ENCODE results near the gene AK1.

DNA sequence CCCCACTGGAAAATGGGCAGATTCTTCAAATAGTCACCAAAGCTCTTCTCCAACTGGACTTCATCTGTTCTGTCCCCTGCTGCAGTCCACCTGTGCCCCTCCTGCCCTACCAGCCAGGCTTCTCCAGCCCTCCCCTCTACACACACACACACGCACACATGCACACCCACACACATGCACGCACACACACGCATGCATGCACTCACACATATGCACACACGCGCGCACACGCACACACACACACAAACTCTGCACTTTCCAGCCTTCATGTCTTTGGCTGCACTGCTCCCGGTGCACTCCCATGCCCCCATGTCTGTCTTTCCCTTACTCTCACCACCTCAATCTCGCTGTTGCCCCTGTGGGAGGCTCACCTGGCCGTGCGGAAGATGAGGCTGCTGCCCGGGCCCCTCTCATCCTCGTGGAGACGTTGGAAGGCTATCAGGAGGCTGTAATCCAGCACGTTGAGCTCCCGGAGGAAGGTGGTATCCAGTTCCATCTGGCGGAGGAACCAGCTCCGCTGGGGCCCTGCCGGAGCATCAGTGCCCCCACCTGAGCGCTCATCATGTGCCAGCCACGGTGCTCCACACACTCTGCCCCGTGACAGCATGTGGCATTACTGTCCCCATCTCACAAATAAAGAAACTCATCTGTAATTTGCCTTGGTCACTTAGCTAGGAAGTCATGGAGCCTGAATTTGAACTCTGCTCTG lies 47.4 kb upstream of the AK1 start:
- TF ChIP-seq, protein P1, sequence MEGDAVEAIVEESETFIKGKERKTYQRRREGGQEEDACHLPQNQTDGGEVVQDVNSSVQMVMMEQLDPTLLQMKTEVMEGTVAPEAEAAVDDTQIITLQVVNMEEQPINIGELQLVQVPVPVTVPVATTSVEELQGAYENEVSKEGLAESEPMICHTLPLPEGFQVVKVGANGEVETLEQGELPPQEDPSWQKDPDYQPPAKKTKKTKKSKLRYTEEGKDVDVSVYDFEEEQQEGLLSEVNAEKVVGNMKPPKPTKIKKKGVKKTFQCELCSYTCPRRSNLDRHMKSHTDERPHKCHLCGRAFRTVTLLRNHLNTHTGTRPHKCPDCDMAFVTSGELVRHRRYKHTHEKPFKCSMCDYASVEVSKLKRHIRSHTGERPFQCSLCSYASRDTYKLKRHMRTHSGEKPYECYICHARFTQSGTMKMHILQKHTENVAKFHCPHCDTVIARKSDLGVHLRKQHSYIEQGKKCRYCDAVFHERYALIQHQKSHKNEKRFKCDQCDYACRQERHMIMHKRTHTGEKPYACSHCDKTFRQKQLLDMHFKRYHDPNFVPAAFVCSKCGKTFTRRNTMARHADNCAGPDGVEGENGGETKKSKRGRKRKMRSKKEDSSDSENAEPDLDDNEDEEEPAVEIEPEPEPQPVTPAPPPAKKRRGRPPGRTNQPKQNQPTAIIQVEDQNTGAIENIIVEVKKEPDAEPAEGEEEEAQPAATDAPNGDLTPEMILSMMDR (IDR thresholded peaks at IDR 0.05) = no peak
- TF ChIP-seq, protein P2, sequence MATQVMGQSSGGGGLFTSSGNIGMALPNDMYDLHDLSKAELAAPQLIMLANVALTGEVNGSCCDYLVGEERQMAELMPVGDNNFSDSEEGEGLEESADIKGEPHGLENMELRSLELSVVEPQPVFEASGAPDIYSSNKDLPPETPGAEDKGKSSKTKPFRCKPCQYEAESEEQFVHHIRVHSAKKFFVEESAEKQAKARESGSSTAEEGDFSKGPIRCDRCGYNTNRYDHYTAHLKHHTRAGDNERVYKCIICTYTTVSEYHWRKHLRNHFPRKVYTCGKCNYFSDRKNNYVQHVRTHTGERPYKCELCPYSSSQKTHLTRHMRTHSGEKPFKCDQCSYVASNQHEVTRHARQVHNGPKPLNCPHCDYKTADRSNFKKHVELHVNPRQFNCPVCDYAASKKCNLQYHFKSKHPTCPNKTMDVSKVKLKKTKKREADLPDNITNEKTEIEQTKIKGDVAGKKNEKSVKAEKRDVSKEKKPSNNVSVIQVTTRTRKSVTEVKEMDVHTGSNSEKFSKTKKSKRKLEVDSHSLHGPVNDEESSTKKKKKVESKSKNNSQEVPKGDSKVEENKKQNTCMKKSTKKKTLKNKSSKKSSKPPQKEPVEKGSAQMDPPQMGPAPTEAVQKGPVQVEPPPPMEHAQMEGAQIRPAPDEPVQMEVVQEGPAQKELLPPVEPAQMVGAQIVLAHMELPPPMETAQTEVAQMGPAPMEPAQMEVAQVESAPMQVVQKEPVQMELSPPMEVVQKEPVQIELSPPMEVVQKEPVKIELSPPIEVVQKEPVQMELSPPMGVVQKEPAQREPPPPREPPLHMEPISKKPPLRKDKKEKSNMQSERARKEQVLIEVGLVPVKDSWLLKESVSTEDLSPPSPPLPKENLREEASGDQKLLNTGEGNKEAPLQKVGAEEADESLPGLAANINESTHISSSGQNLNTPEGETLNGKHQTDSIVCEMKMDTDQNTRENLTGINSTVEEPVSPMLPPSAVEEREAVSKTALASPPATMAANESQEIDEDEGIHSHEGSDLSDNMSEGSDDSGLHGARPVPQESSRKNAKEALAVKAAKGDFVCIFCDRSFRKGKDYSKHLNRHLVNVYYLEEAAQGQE (IDR thresholded peaks at IDR 0.05; ENCODE audit: insufficient read depth in 1 of 2, low read depth in 2 of 2, low read length in 1 of 2) = no peak
- TF ChIP-seq POLR2AphosphoS5 (IDR thresholded peaks at IDR 0.05; ENCODE audit: low read depth, low read length) = no peak

Measured in Panc1 (cell line).